Transverse colon (tissue), 4 donors: ENCODE results near the gene GNAQ. TPM values are rescaled to one million over a fixed set of nuclear protein-coding genes. Genes with fewer than 3 reads are reported as not detected.
A peak's percentile ranks its signal among the peaks of the same experiment; 100 is the strongest.

Experiments used
- DNase-seq: peaks from one replicate; pipeline ENCODE4 v3.0.0-alpha.2; 2019
- H3K27ac ChIP-seq, 4 donors: fragments of 200-600 bp; sonication (generic); 2 replicates each; pipeline ENCODE4 v1.5.1; 2016 to 2018; ENCODE audit warnings: inconsistent platforms in 4 of 4
- H3K27me3 ChIP-seq: fragments of 200-600 bp; sonication (generic); 2 replicates; pipeline ENCODE4 v1.5.1; 2017; ENCODE audit warnings: inconsistent platforms
- H3K36me3 ChIP-seq, 4 donors: fragments of 200-600 bp; sonication (generic); 2 replicates each; pipeline ENCODE4 v1.5.1; 2017 to 2019; ENCODE audit warnings: inconsistent platforms in 4 of 4
- H3K4me1 ChIP-seq, 4 donors: fragments of 200-600 bp; sonication (generic); 2 replicates each; pipeline ENCODE4 v1.5.1; 2017 to 2020; ENCODE audit warnings: inconsistent platforms in 4 of 4
- H3K4me3 ChIP-seq, 4 donors: fragments of 200-600 bp; sonication (generic); 1 replicate in 1 of 4; 2 replicates in 3 of 4; pipeline versions ENCODE4 v1.5.1 to v1.6.1; 2017 to 2019; ENCODE audit warnings: inconsistent platforms in 4 of 4
- H3K9me3 ChIP-seq, 2 donors: fragments of 200-600 bp; sonication (generic); 2 replicates each; pipeline ENCODE4 v1.5.1; 2017 to 2019; ENCODE audit warnings: inconsistent platforms in 2 of 2
- EP300 ChIP-seq: sonication (generic); formaldehyde crosslinking; IDR thresholded peaks from one replicate; pipeline ENCODE4 v1.6.1; 2017; ENCODE audit warnings: antibody characterized with exemption, low read depth
- POLR2A ChIP-seq: fragments of 450-650 bp; IDR thresholded peaks from one replicate; pipeline ENCODE4 v1.6.1; 2016; ENCODE audit warnings: antibody characterized with exemption, mild to moderate bottlenecking, moderate library complexity
- POLR2AphosphoS5 ChIP-seq, 3 donors: sonication (generic); formaldehyde crosslinking; IDR thresholded peaks; one replicate each; pipeline ENCODE4 v1.6.1; 2016; ENCODE audit warnings: antibody characterized with exemption in 3 of 3
- WGBS, 2 donors: methylation state at CpG; one replicate each; pipeline ENCODE4 v1.1.5; 2018; ENCODE audit warnings: low coverage in 1 of 2; 5-methylcytosine and 5-hydroxymethylcytosine counted together
- in situ Hi-C, 4 donors: fragments of 200-750 bp; cut with MboI; loops; one replicate each; pipeline versions ENCODE4 v1.15.0 to v1.15.1; 2017; ENCODE audit warnings: low sequenced_read_pairs in 3 of 4, low pct_ligation_motif_present in 1 of 4, low pct_unique_long_range_greater_than_20kb in 1 of 4
- intact Hi-C: fragments of 100-400 bp; cut with DNase I; formaldehyde crosslinking; loops from one replicate; pipeline ENCODE4 v1.15.1; 2023; ENCODE audit warnings: low total_unique reads
- total RNA-seq, 4 donors: library from RNA; depleted of rRNA; stranded (reverse); fragments of >200 nt; gene quantifications; one replicate each; pipeline ENCODE4 v1.1.0, GENCODE V29; 2016
- TF ChIP-seq, protein P1 (sequence below), 5 experiments: fragments of 200-600 bp in 3 of 5; fragments of 450-650 bp in 2 of 5; sonication (generic) in 3 of 5; IDR thresholded peaks; 1 replicate in 2 of 5; 2 replicates in 3 of 5; pipeline ENCODE4 v1.5.1; 2016 to 2017; ENCODE audit warnings: antibody characterized with exemption in 5 of 5, inconsistent platforms in 3 of 5, mild to moderate bottlenecking in 2 of 5, moderate library complexity in 1 of 5

GNAQ gene
- total RNA-seq, 4 donors from 2014 or later = 36.3 to 54.9 (median 47.1) TPM

DNA sequence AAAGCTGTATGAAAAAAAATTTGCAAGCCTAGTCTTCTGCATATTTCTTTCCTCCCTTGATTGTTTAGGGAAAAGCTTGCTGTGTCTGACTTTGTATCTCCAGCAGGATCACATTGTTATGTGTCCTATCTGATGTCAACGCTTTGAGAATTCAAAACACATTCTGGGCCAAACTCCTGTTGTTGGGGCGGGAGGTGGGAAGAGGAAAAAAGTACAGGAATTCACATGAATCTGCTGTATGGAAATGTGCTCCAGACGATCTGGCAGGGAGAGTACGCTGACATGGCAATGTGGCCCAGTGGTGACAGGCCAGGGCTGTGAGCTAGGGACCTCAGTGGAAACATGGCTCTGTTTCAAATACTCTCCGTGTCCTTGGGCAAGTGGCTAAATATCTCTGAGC lies 296.1 kb downstream of the GNAQ start:
- no peak for DNase-seq
- in situ Hi-C loops = loop anchor here (25.0 kb wide), 2 partner anchors 273 to 298 kb away; no protein-coding TSS in a partner anchor

DNA sequence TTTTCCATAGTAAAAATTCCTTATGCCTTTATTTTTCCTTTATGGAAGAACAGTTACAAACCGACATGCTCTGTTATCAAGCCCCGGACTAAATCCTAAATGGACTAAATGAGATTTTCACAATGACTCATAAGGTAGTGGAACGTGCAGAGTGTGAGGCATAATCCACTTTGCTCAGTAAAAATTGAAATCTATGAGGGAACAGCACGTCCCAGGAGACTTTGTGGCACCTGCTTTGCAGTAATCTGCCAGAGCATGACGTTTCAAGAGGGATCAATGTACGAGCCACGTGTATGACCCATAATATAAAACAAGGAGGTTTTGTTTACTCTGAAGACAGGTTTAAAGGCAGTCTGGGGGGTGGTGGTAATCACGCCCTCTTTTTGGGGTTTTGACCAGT lies 299.7 kb downstream of the GNAQ start:
- 39 to 54% methylated on average over 2 to 8 of the region's 8 CpGs for WGBS, 2 donors
- in situ Hi-C loops = loop anchor here (25.0 kb wide), 2 partner anchors 270 to 295 kb away; no protein-coding TSS in a partner anchor
- intact Hi-C loops = no loop called here

More for the DNA sequence above, 296.1 kb downstream of the GNAQ start:
- Histone ChIP-seq H3K27me3 (no peaks in the 10 kb centered on the region), H3K27ac (no peak overlapping the region), H3K36me3 (no peaks in the 10 kb centered on the region), H3K9me3 (no peaks in the 10 kb centered on the region), H3K4me1 (peaks cover 0 to 11% (median 0%) of the 10 kb centered on the region in 4 donors), H3K4me3 (no peak overlapping the region)
- 73 to 78% methylated on average over 2 to 5 of the region's 5 CpGs for WGBS, 2 donors
- TF ChIP-seq POLR2AphosphoS5 (IDR thresholded peaks at IDR 0.05) = no peak
- TF ChIP-seq, protein P1, sequence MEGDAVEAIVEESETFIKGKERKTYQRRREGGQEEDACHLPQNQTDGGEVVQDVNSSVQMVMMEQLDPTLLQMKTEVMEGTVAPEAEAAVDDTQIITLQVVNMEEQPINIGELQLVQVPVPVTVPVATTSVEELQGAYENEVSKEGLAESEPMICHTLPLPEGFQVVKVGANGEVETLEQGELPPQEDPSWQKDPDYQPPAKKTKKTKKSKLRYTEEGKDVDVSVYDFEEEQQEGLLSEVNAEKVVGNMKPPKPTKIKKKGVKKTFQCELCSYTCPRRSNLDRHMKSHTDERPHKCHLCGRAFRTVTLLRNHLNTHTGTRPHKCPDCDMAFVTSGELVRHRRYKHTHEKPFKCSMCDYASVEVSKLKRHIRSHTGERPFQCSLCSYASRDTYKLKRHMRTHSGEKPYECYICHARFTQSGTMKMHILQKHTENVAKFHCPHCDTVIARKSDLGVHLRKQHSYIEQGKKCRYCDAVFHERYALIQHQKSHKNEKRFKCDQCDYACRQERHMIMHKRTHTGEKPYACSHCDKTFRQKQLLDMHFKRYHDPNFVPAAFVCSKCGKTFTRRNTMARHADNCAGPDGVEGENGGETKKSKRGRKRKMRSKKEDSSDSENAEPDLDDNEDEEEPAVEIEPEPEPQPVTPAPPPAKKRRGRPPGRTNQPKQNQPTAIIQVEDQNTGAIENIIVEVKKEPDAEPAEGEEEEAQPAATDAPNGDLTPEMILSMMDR (IDR thresholded peaks at IDR 0.05) = no peak
- TF ChIP-seq POLR2A = no peak
- no peak for TF ChIP-seq EP300
- intact Hi-C loops = no loop called here

DNA sequence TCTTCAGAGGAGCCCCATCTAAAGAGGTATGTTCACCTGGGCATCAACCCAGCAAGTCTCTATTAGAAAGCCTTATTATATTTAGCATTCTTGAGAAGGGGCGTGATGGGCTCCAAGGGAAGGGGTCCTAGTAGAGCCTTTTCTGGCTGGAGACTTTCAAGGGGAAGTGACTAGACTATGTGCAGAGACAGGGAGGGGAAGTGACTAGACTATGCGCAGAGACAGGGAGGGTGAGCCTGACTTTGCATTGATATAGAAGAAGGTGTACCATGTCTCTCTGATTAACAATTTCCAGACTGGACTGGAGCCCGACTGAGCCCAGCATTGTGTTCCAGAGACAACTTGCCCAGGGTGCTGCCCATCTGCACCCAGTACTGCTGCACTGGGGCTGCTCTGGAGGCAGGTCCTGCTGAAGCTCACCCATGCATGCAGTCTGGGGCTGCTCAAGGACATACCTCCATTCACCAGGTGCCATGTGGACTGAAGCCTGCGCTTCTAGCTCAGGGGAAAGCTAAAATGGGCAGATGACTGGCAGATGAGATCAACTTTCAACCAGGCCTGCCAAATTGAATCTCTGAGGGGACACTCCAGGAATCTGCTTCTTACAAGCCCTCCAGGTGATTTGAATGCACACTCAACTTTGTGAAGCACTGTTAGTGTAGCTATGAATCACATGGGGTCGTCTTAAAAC lies 300.5 kb downstream of the GNAQ start:
- Histone ChIP-seq H3K27ac (no peak overlapping the region), H3K4me1 (peaks cover 0 to 11% (median 0%) of the 10 kb centered on the region in 4 donors), H3K9me3 (no peaks in the 10 kb centered on the region), H3K4me3 (no peak overlapping the region), H3K36me3 (peaks cover 0 to 17% (median 4%) of the 10 kb centered on the region in 4 donors), H3K27me3 (no peaks in the 10 kb centered on the region)
- TF ChIP-seq EP300 (no peak), POLR2AphosphoS5 (IDR thresholded peaks at IDR 0.05) (no peak), POLR2A (no peak)
- in situ Hi-C loops = loop anchor here (25.0 kb wide), 2 partner anchors 269 to 294 kb away; no protein-coding TSS in a partner anchor
- no peak for DNase-seq
- intact Hi-C loops = no loop called here
- WGBS, 2 donors = 85% methylated on average over 5 of the region's 5 CpGs; no CpG with 5 or more reads in 1 of the 2 donors

More for the DNA sequence above, 299.7 kb downstream of the GNAQ start:
- H3K4me1 ChIP-seq = peaks cover 0 to 11% (median 0%) of the 10 kb centered on the region in 4 donors
- DNase-seq = peak; percentile 21
- TF ChIP-seq POLR2A = no peak
- TF ChIP-seq EP300 = no peak
- TF ChIP-seq, protein P1 (IDR thresholded peaks at IDR 0.05) = no peak
- TF ChIP-seq POLR2AphosphoS5 (IDR thresholded peaks at IDR 0.05) = no peak
- H3K4me3 ChIP-seq = no peak overlapping the region
- H3K27me3 ChIP-seq = no peaks in the 10 kb centered on the region
- H3K36me3 ChIP-seq = peaks cover 0 to 17% (median 4%) of the 10 kb centered on the region in 4 donors
- H3K27ac ChIP-seq = no peak overlapping the region
- no peaks in the 10 kb centered on the region for H3K9me3 ChIP-seq

DNA sequence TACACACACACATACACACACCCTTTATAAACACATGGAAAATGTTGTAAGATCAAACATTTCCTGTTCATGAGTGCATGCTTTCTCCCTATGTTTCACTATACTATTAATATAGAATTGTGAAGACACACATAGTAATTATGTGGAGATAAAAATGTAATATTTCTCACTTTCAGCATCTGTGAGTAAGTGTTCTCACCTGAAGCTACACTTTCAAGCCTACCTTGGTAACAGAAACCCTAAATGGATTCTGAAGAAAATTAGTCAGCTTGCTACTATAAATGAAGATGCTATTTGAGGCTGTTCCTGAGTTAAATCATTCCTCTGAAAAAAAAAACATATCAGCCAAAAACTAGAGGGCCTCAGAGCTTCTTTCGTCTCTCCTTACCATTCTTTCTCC lies 302.4 kb downstream of the GNAQ start:
- Histone ChIP-seq H3K27ac (no peak overlapping the region), H3K4me1 (peaks cover 0 to 11% (median 0%) of the 10 kb centered on the region in 4 donors), H3K4me3 (no peak overlapping the region), H3K9me3 (no peaks in the 10 kb centered on the region), H3K36me3 (peaks cover 0 to 17% (median 4%) of the 10 kb centered on the region in 4 donors), H3K27me3 (no peaks in the 10 kb centered on the region)
- 89 to 100% methylated on average over 1 of the region's 1 CpG for WGBS, 2 donors
- intact Hi-C loops = no loop called here
- in situ Hi-C loops = loop anchor here (25.0 kb wide), 2 partner anchors 267 to 292 kb away; no protein-coding TSS in a partner anchor
- TF ChIP-seq POLR2AphosphoS5 (IDR thresholded peaks at IDR 0.05) = no peak
- no peak for TF ChIP-seq POLR2A
- no peak for DNase-seq

DNA sequence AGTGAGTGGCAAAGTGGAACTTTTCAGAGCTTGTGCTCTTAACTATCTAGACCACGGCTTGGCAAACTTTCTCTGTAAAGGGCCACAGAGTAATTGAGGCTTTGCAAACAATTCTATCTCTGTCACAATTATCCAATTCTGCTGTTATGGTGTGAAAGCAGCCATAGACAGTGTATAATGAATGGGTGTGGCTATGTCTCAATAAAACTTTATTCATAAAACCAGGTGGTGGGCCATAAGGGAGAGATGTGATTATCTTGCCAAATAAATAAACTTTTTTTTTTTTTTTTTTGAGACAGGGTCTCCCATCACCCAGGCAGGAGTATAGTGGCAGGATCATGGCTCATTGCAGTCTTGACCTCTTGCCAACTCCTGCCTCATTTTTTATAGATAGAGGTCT lies 304.8 kb downstream of the GNAQ start:
- 52% methylated on average over 1 of the region's 1 CpG; no CpG with 5 or more reads in 1 of the 2 donors for WGBS, 2 donors
- Histone ChIP-seq H3K9me3 (no peaks in the 10 kb centered on the region), H3K36me3 (peaks cover 0 to 17% (median 4%) of the 10 kb centered on the region in 4 donors), H3K4me1 (peaks cover 0 to 7% (median 0%) of the 10 kb centered on the region in 4 donors), H3K27ac (no peak overlapping the region), H3K27me3 (no peaks in the 10 kb centered on the region), H3K4me3 (no peak overlapping the region)
- in situ Hi-C loops (loop anchor here (25.0 kb wide), 2 partner anchors 265 to 290 kb away; no protein-coding TSS in a partner anchor), intact Hi-C loops (no loop called here)
- no peak for TF ChIP-seq POLR2A
- TF ChIP-seq EP300 = no peak
- TF ChIP-seq POLR2AphosphoS5 (IDR thresholded peaks at IDR 0.05) = no peak
- TF ChIP-seq, protein P1 (IDR thresholded peaks at IDR 0.05) = no peak
- DNase-seq = no peak
